Osteocyte (in vitro differentiated cells): ENCODE data around the gene HECW1. TPM values are rescaled to one million over a fixed set of nuclear protein-coding genes. Genes with fewer than 3 reads are reported as not detected.

ENCODE experiments used
- DNase-seq: peaks from one replicate; pipeline ENCODE4 v3.0.0; 2021; ENCODE audit warnings: mixed read lengths; ENCODE audit not compliant: unreplicated experiment; ENCODE audit errors: extremely low spot score
- H3K27ac Mint-ChIP-seq: one replicate; pipeline ENCODE4 v1.8.0; 2021; ENCODE audit warnings: mild to moderate bottlenecking, mixed read lengths; ENCODE audit not compliant: unreplicated experiment
- H3K27me3 Mint-ChIP-seq: one replicate; pipeline ENCODE4 v1.8.0; 2021; ENCODE audit warnings: mixed read lengths; ENCODE audit not compliant: unreplicated experiment
- H3K36me3 Mint-ChIP-seq: one replicate; pipeline ENCODE4 v1.8.0; 2021; ENCODE audit warnings: mixed read lengths; ENCODE audit not compliant: unreplicated experiment
- H3K4me1 Mint-ChIP-seq: one replicate; pipeline ENCODE4 v1.8.0; 2021; ENCODE audit warnings: mixed read lengths; ENCODE audit not compliant: unreplicated experiment
- H3K4me3 Mint-ChIP-seq: one replicate; pipeline ENCODE4 v1.8.0; 2021; ENCODE audit warnings: mild to moderate bottlenecking, moderate library complexity, mixed read lengths; ENCODE audit not compliant: unreplicated experiment
- H3K9me3 Mint-ChIP-seq: one replicate; pipeline ENCODE4 v1.8.0; 2021; ENCODE audit warnings: mixed read lengths; ENCODE audit not compliant: unreplicated experiment
- CTCF ChIP-seq: fragments of 200-600 bp; sonication (generic); IDR thresholded peaks from 2 replicates; pipeline ENCODE4 v1.5.0; 2021; ENCODE audit warnings: antibody characterized with exemption, mild to moderate bottlenecking, moderate library complexity
- total RNA-seq: library from RNA; stranded (reverse); gene quantifications from 2 replicates; pipeline ENCODE4 v1.2.1, GENCODE V29; 2021

Gene HECW1
- total RNA-seq, 1 donor from 2014 or later, result 0.16 TPM

- Mint-ChIP-seq H3K9me3 (no peaks in the 10 kb centered on the region), H3K27ac (no peak overlapping the region), H3K27me3 (peaks cover 56% of the 10 kb centered on the region), H3K4me3 (no peak overlapping the region), H3K36me3 (no peaks in the 10 kb centered on the region), H3K4me1 (no peaks in the 10 kb centered on the region)
- no peak for TF ChIP-seq CTCF
- DNase-seq, result no peak
Measured at GRCh38 chr7:43554423-43554822, 442.0 kb downstream of the HECW1 start.

- Mint-ChIP-seq H3K4me1 (peaks cover 2% of the 10 kb centered on the region), H3K9me3 (no peaks in the 10 kb centered on the region), H3K27ac (no peak overlapping the region), H3K27me3 (peaks cover 56% of the 10 kb centered on the region), H3K36me3 (no peaks in the 10 kb centered on the region), H3K4me3 (no peak overlapping the region)
- no peak for DNase-seq
- TF ChIP-seq CTCF, result no peak
Measured at GRCh38 chr7:43557831-43558495, 445.5 kb downstream of the HECW1 start.

GRCh38 chr7:43559171-43559945 is 446.9 kb downstream of the HECW1 start:
- no peak overlapping the region for H3K27ac Mint-ChIP-seq
- TF ChIP-seq CTCF, result no peak
- peaks cover 7% of the 10 kb centered on the region for H3K4me1 Mint-ChIP-seq
- H3K36me3 Mint-ChIP-seq, result no peaks in the 10 kb centered on the region
- no peak for DNase-seq
- no peak overlapping the region for H3K4me3 Mint-ChIP-seq
- H3K9me3 Mint-ChIP-seq, result no peaks in the 10 kb centered on the region
- peaks cover 56% of the 10 kb centered on the region for H3K27me3 Mint-ChIP-seq

GRCh38 chr7:43559946-43560335 is 447.5 kb downstream of the HECW1 start:
- peaks cover 54% of the 10 kb centered on the region for H3K27me3 Mint-ChIP-seq
- H3K36me3 Mint-ChIP-seq, result no peaks in the 10 kb centered on the region
- no peak overlapping the region for H3K4me3 Mint-ChIP-seq
- no peaks in the 10 kb centered on the region for H3K9me3 Mint-ChIP-seq
- peaks cover 7% of the 10 kb centered on the region for H3K4me1 Mint-ChIP-seq
- no peak for DNase-seq
- H3K27ac Mint-ChIP-seq, result no peak overlapping the region
- no peak for TF ChIP-seq CTCF

GRCh38 chr7:43560742-43561330 is 448.4 kb downstream of the HECW1 start:
- Mint-ChIP-seq H3K9me3 (no peaks in the 10 kb centered on the region), H3K4me3 (no peak overlapping the region)

More at GRCh38 chr7:43560742-43561330, 448.4 kb downstream of the HECW1 start:
- peaks cover 7% of the 10 kb centered on the region for H3K4me1 Mint-ChIP-seq
- H3K27me3 Mint-ChIP-seq, result peaks cover 49% of the 10 kb centered on the region
- TF ChIP-seq CTCF, result no peak
- DNase-seq, result no peak
- no peak overlapping the region for H3K27ac Mint-ChIP-seq
- H3K36me3 Mint-ChIP-seq, result no peaks in the 10 kb centered on the region
